ELF-1 (cell line): Measurements from ENCODE around the gene C6orf120.

Source experiments
- DNase-seq: peaks from one replicate; pipeline ENCODE4 v3.0.0-alpha.2; 2016; ENCODE audit warnings: low read depth, low spot score

The C6orf120 gene

GRCh38 chr6:169725125-169726048 is 23.5 kb downstream of the C6orf120 start:
- DNase-seq = peak; percentile 89

GRCh38 chr6:169726049-169726400 is 24.1 kb downstream of the C6orf120 start:
- DNase-seq = no peak

GRCh38 chr6:169726963-169727362 is 25.0 kb downstream of the C6orf120 start:
- DNase-seq = no peak

- no peak for DNase-seq
These were observed 28.0 kb downstream of the C6orf120 start for GRCh38 chr6:169729961-169730360.

- peak; percentile 8 for DNase-seq
These were observed 36.5 kb downstream of the C6orf120 start for GRCh38 chr6:169738204-169738975.

GRCh38 chr6:169738976-169739529 is 37.1 kb downstream of the C6orf120 start:
- no peak for DNase-seq

- no peak for DNase-seq
These were observed 39.4 kb downstream of the C6orf120 start for GRCh38 chr6:169741344-169741743.

- DNase-seq = no peak
These were observed 43.5 kb downstream of the C6orf120 start for GRCh38 chr6:169745405-169745804.

- DNase-seq = no peak
These were observed 44.6 kb downstream of the C6orf120 start for GRCh38 chr6:169746556-169746955.

- peak; percentile 98 for DNase-seq
These were observed 49.5 kb downstream of the C6orf120 start, which contains the start of the genes DYNLT2 and ERMARD for GRCh38 chr6:169751242-169752073. DYNLT2 (minus strand) TSS chr6:169751572; CDS start chr6:169751458, 114 bp downstream. ERMARD (plus strand) TSS chr6:169751622; CDS start chr6:169751658, 36 bp downstream.

GRCh38 chr6:169752074-169752623 is 50.2 kb downstream of the C6orf120 start:
- peak; percentile 28 for DNase-seq
